Thyroid gland (tissue), 4 donors: ENCODE data around the gene EDN2. TPM values are rescaled to one million over a fixed set of nuclear protein-coding genes. Genes with fewer than 3 reads are reported as not detected.
A peak's percentile ranks its signal among the peaks of the same experiment; 100 is the strongest.

Source experiments
- DNase-seq, 2 donors: peaks; one replicate each; pipeline ENCODE4 v3.0.0-alpha.2; 2019
- H3K27ac ChIP-seq, 3 donors: fragments of 200-600 bp; sonication (generic); 1 replicate in 2 of 3; 2 replicates in 1 of 3; pipeline ENCODE4 v1.5.1; 2016 to 2019; ENCODE audit warnings: mild to moderate bottlenecking in 1 of 3, moderate library complexity in 1 of 3
- H3K27me3 ChIP-seq: fragments of 200-600 bp; sonication (generic); one replicate; pipeline ENCODE4 v1.5.1; 2019
- H3K36me3 ChIP-seq, 2 donors: fragments of 200-600 bp; sonication (generic); one replicate each; pipeline ENCODE4 v1.5.1; 2016 to 2019
- H3K4me1 ChIP-seq, 2 donors: fragments of 200-600 bp; sonication (generic); one replicate each; pipeline ENCODE4 v1.5.1; 2017 to 2019
- H3K4me3 ChIP-seq, 3 donors: fragments of 200-600 bp; sonication (generic); replicated peaks in 1 of 3; 1 replicate in 2 of 3; 2 replicates in 1 of 3; pipeline ENCODE4 v1.5.1; 2016; ENCODE audit warnings: mild to moderate bottlenecking in 1 of 3
- H3K9me3 ChIP-seq: fragments of 200-600 bp; sonication (generic); one replicate; pipeline ENCODE4 v1.5.1; 2017
- CTCF ChIP-seq, 6 experiments: fragments of 200-600 bp in 3 of 6; fragments of 450-650 bp in 3 of 6; sonication (generic) in 3 of 6; IDR thresholded peaks; one replicate each; pipeline ENCODE4 v1.5.1; 2016 to 2019; ENCODE audit warnings: antibody characterized with exemption in 6 of 6, mild to moderate bottlenecking in 2 of 6, inconsistent platforms in 1 of 6, moderate library complexity in 1 of 6
- POLR2A ChIP-seq, 2 donors: fragments of 450-650 bp; IDR thresholded peaks; one replicate each; pipeline ENCODE4 v1.6.1; 2017; ENCODE audit warnings: antibody characterized with exemption in 2 of 2, mild to moderate bottlenecking in 2 of 2, moderate library complexity in 1 of 2
- WGBS, 2 donors: methylation state at CpG; one replicate each; pipeline ENCODE4 v1.1.5; 2017; 5-methylcytosine and 5-hydroxymethylcytosine counted together
- intact Hi-C: fragments of 100-400 bp; cut with DNase I; formaldehyde crosslinking; loops from one replicate; pipeline ENCODE4 v1.15.1; 2023
- total RNA-seq, 4 donors: library from RNA; depleted of rRNA; stranded (reverse); fragments of >200 nt; gene quantifications; one replicate each; pipeline ENCODE4 v1.2.3, GENCODE V29; 2016

The EDN2 gene
- total RNA-seq, 4 donors from 2014 or later = not detected

- Histone ChIP-seq H3K4me3 (no peak overlapping the region), H3K27me3 (no peaks in the 10 kb centered on the region), H3K4me1 (peaks cover 9 to 39% of the 10 kb centered on the region in 2 donors), H3K36me3 (no peaks in the 10 kb centered on the region), H3K27ac (no peak overlapping the region), H3K9me3 (no peaks in the 10 kb centered on the region)
- no peak for TF ChIP-seq CTCF (IDR thresholded peaks at IDR 0.05)
- no peak for TF ChIP-seq POLR2A (IDR thresholded peaks at IDR 0.05)
- DNase-seq = no peak
- WGBS, 2 donors = 97 to 99% methylated on average over 11 of the region's 11 CpGs
- intact Hi-C loops = no loop called here
Measured at GRCh38 chr1:41452704-41453290, 31.7 kb downstream of the EDN2 start.

- peaks cover 9 to 33% of the 10 kb centered on the region in 2 donors for H3K4me1 ChIP-seq
- TF ChIP-seq CTCF (IDR thresholded peaks at IDR 0.05) (no peak), POLR2A (IDR thresholded peaks at IDR 0.05) (no peak)
- no peaks in the 10 kb centered on the region for H3K27me3 ChIP-seq
- no peaks in the 10 kb centered on the region for H3K36me3 ChIP-seq
- no peak overlapping the region for H3K4me3 ChIP-seq
- no peak overlapping the region for H3K27ac ChIP-seq
- intact Hi-C loops = no loop called here
- no peaks in the 10 kb centered on the region for H3K9me3 ChIP-seq
- WGBS, 2 donors = 89 to 91% methylated on average over 9 of the region's 9 CpGs
- no peak for DNase-seq
Measured at GRCh38 chr1:41450747-41451285, 33.7 kb downstream of the EDN2 start.

DNA sequence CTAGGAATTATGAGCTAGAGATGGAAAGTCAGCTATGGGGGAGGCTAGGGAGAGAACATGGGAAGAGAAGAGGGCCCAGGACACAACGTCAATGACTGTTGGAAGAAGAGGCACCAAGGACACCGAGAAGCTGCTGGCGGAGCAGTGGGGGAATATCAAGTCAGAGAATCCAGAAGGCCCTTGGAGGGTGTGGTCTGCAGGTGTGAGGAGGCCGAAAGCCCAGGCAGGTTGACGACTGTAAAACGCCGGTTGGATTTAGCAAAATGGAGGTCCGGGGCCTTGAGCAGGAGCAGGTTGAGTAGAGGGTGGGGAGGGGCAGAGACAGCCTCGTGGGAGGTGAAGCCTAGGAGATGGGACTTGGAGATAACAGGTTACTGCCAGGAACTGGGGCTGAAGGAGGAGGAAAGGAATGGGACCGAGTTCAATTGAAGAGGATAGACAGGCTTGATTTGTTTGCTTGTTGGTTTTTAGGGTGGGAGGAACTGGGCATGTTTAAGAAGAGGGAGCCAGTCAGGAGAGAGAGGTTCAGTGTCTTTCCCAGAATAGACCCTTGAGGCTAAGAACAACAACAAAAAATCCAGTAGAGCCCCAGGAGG, 35.1 kb downstream of the EDN2 start:
- intact Hi-C loops = no loop called here
- TF ChIP-seq CTCF (IDR thresholded peaks at IDR 0.05) = no peak
- no peak for TF ChIP-seq POLR2A (IDR thresholded peaks at IDR 0.05)
- H3K27me3 ChIP-seq = no peaks in the 10 kb centered on the region
- no peak overlapping the region for H3K4me3 ChIP-seq
- H3K9me3 ChIP-seq = no peaks in the 10 kb centered on the region
- WGBS, 2 donors = 72 to 75% methylated on average over 10 of the region's 10 CpGs
- peaks cover 9 to 29% of the 10 kb centered on the region in 2 donors for H3K4me1 ChIP-seq
- H3K27ac ChIP-seq = peak overlapping the region in 1 of 3 donors; percentile 54
- DNase-seq = no peak
- no peaks in the 10 kb centered on the region for H3K36me3 ChIP-seq

DNA sequence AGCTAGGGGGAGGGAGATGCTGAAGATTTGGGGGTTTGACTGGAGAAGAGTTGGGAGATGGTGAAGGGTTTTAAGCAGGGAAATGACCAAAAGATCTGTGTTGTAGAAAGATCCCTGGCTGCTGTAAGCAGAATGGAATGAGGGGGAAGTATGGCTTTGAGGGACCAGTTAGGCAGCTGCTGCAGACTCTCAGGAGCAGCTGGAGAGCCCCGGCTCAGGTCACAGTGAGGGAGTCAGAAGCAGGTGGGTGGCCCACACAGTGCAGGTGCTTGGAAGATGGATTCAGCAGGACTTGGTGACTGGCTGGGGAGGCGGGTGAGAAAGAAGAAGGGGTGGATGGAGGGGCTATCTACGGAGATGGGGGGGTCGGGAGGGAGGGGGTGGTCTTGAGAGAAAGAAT, 35.7 kb downstream of the EDN2 start:
- intact Hi-C loops = no loop called here
- Histone ChIP-seq H3K4me1 (peaks cover 9 to 29% of the 10 kb centered on the region in 2 donors), H3K27me3 (no peaks in the 10 kb centered on the region), H3K36me3 (no peaks in the 10 kb centered on the region), H3K9me3 (no peaks in the 10 kb centered on the region), H3K27ac (no peak overlapping the region), H3K4me3 (no peak overlapping the region)
- DNase-seq = no peak
- 85 to 90% methylated on average over 4 of the region's 4 CpGs for WGBS, 2 donors
- TF ChIP-seq CTCF (IDR thresholded peaks at IDR 0.05) (no peak), POLR2A (IDR thresholded peaks at IDR 0.05) (no peak)
